ENCODE data around the gene PTPRR. TPM values are rescaled to one million over a fixed set of nuclear protein-coding genes. Genes with fewer than 3 reads are reported as not detected.

Gene PTPRR
- total and polyA plus RNA-seq, 7 donors: 0.99 to 38.6 (median 4.2) TPM

- Histone ChIP-seq H3K27ac (no peak overlapping the region), H3K9me3 (no peaks in the 10 kb centered on the region), H3K27me3 (no peaks in the 10 kb centered on the region), H3K4me1 (no peaks in the 10 kb centered on the region), H3K4me3 (no peak overlapping the region), H3K36me3 (no peaks in the 10 kb centered on the region)
- intact Hi-C loops (cut with DNase I): no loop called here
- WGBS, 2 donors: 87 to 91% methylated on average over 5 of the region's 5 CpGs
- TF ChIP-seq EP300 (IDR thresholded peaks at IDR 0.05) (no peak), POLR2AphosphoS5 (IDR thresholded peaks at IDR 0.05) (no peak), POLR2A (IDR thresholded peaks at IDR 0.05) (no peak)
- TF ChIP-seq, protein P1, sequence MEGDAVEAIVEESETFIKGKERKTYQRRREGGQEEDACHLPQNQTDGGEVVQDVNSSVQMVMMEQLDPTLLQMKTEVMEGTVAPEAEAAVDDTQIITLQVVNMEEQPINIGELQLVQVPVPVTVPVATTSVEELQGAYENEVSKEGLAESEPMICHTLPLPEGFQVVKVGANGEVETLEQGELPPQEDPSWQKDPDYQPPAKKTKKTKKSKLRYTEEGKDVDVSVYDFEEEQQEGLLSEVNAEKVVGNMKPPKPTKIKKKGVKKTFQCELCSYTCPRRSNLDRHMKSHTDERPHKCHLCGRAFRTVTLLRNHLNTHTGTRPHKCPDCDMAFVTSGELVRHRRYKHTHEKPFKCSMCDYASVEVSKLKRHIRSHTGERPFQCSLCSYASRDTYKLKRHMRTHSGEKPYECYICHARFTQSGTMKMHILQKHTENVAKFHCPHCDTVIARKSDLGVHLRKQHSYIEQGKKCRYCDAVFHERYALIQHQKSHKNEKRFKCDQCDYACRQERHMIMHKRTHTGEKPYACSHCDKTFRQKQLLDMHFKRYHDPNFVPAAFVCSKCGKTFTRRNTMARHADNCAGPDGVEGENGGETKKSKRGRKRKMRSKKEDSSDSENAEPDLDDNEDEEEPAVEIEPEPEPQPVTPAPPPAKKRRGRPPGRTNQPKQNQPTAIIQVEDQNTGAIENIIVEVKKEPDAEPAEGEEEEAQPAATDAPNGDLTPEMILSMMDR (IDR thresholded peaks at IDR 0.05): no peak
- no peak for DNase-seq
Measured at GRCh38 chr12:70758494-70758845, 162.1 kb downstream of the PTPRR start.

DNA sequence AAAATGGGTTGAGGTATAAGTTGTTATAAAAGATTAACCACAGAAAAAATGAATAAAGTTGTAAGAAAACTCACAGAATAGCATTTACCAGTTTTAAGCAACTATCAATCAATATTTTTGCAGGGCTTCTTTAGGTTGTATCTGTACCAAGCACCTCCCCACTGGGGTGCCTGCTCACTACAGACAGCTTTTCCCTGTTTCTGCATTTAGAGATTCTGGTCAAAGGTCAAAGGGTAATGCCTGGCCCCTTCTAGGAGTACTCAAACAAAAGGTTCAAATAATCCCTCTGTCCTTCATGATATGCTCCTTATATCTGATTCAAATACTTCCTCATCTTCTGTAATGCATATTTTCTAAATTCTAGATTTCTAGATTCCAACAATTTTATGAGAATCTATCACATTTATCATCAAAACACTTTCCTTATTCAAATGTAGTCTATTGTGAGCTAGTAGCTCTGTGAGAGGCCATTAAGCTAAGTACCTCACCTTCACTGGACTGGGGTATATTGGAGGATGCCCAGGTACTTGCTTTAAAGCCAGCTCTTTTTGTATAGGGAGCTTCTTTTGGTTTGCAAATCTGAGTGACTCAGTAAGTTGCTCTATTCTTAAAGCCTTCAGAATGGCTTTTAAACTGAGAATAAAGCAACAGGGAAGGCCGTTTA is 162.6 kb downstream of the PTPRR start:
- Histone ChIP-seq H3K27ac (no peak overlapping the region), H3K27me3 (no peaks in the 10 kb centered on the region), H3K36me3 (no peaks in the 10 kb centered on the region), H3K9me3 (no peaks in the 10 kb centered on the region), H3K4me3 (no peak overlapping the region), H3K4me1 (no peaks in the 10 kb centered on the region)
- no peak for DNase-seq
- intact Hi-C loops (cut with DNase I): no loop called here
- 66 to 88% methylated on average over 1 of the region's 1 CpG for WGBS, 2 donors
- TF ChIP-seq POLR2AphosphoS5 (IDR thresholded peaks at IDR 0.05) (no peak), POLR2A (IDR thresholded peaks at IDR 0.05) (no peak), EP300 (IDR thresholded peaks at IDR 0.05) (no peak)
- TF ChIP-seq, protein P1 (IDR thresholded peaks at IDR 0.05): no peak

- WGBS, 2 donors: 11 to 52% methylated on average over 2 of the region's 2 CpGs
- H3K4me3 ChIP-seq: no peak overlapping the region
- H3K4me1 ChIP-seq: no peaks in the 10 kb centered on the region
- no peak for DNase-seq
- intact Hi-C loops (cut with DNase I): no loop called here
- H3K36me3 ChIP-seq: no peaks in the 10 kb centered on the region
- H3K27me3 ChIP-seq: no peaks in the 10 kb centered on the region
- H3K9me3 ChIP-seq: no peaks in the 10 kb centered on the region
- TF ChIP-seq POLR2AphosphoS5 (IDR thresholded peaks at IDR 0.05) (no peak), EP300 (IDR thresholded peaks at IDR 0.05) (no peak), POLR2A (IDR thresholded peaks at IDR 0.05) (no peak)
- TF ChIP-seq, protein P1 (IDR thresholded peaks at IDR 0.05): no peak
- H3K27ac ChIP-seq: no peak overlapping the region
Measured at GRCh38 chr12:70756791-70757190, 163.7 kb downstream of the PTPRR start.

- Histone ChIP-seq H3K27me3 (no peaks in the 10 kb centered on the region), H3K4me1 (no peaks in the 10 kb centered on the region), H3K36me3 (no peaks in the 10 kb centered on the region), H3K27ac (no peak overlapping the region), H3K9me3 (no peaks in the 10 kb centered on the region), H3K4me3 (no peak overlapping the region)
- DNase-seq: no peak
- intact Hi-C loops (cut with DNase I): no loop called here
- TF ChIP-seq POLR2AphosphoS5 (IDR thresholded peaks at IDR 0.05) (no peak), POLR2A (IDR thresholded peaks at IDR 0.05) (no peak), EP300 (IDR thresholded peaks at IDR 0.05) (no peak)
- TF ChIP-seq, protein P1 (IDR thresholded peaks at IDR 0.05): no peak
- 10 to 38% methylated on average over 2 of the region's 2 CpGs for WGBS, 2 donors
Measured at GRCh38 chr12:70756118-70756517, 164.4 kb downstream of the PTPRR start.

GRCh38 chr12:70754330-70754741 is 166.2 kb downstream of the PTPRR start:
- Histone ChIP-seq H3K27me3 (no peaks in the 10 kb centered on the region), H3K36me3 (no peaks in the 10 kb centered on the region), H3K9me3 (no peaks in the 10 kb centered on the region), H3K4me3 (no peak overlapping the region), H3K4me1 (no peaks in the 10 kb centered on the region), H3K27ac (no peak overlapping the region)
- intact Hi-C loops (cut with DNase I): no loop called here
- 18 to 57% methylated on average over 6 of the region's 6 CpGs for WGBS, 2 donors
- DNase-seq: no peak
- TF ChIP-seq, protein P1 (IDR thresholded peaks at IDR 0.05): no peak
- TF ChIP-seq EP300 (IDR thresholded peaks at IDR 0.05): no peak
- TF ChIP-seq POLR2A (IDR thresholded peaks at IDR 0.05): no peak
- TF ChIP-seq POLR2AphosphoS5 (IDR thresholded peaks at IDR 0.05): no peak
